ENCODE measurements around the gene NXPE1.

NXPE1 gene

GRCh38 chr11:114556135-114556534, 3.5 kb downstream of the NXPE1 start:
- no peak for DNase-seq (ENCODE audit: extremely low read depth, low read depth)
- no peak for TF ChIP-seq CTCF (IDR thresholded peaks at IDR 0.05; ENCODE audit: low read depth, low read length)

- no peak for TF ChIP-seq CTCF (IDR thresholded peaks at IDR 0.05; ENCODE audit: low read depth, low read length)
- no peak for DNase-seq (ENCODE audit: extremely low read depth, low read depth)
Measured at GRCh38 chr11:114553642-114554041, 6.0 kb downstream of the NXPE1 start.

DNA sequence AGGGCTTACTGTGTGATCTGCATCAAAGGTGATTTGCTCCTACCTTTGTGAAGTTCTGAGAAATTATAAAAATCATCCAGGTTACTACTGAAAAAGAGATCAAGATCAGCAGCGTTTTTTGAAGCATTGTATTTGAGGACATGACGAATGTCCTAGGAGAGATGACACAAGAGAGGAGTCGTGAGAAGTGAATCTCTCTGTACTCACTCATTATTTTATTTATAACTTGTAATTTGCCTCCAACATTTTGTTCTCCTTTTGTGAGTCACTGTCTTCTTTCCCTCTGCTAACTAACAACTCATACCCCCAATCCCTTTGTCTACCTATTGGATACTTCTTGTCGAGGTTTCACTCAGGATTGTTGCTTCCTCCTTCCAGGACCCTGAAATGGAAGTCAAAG, 8.6 kb downstream of the NXPE1 start:
- no peak for DNase-seq (ENCODE audit: extremely low read depth, low read depth)
- no peak for TF ChIP-seq CTCF (IDR thresholded peaks at IDR 0.05; ENCODE audit: low read depth, low read length)

DNA sequence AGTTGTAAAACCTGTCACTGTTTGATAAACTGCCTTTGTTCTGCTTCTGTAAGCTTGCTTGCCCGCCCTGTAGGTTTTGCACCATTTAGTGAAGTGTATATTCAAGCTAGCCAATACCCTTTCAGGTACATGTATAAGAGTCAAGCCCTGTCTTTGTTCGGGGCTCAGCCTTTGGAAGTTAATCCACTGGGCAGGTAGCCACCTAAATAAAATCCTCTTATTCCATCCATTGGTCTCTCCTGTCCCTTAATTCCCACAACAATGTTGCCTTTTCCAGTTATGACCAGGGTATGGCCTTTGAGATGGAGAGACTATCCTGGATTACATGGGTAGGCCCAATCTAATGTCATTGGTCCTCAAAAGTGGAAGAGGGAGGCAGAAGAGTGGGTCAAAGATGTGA, 34.0 kb downstream of the NXPE1 start:
- no peak for TF ChIP-seq CTCF (IDR thresholded peaks at IDR 0.05; ENCODE audit: low read depth, low read length)
- no peak for DNase-seq (ENCODE audit: extremely low read depth, low read depth)

- no peak for DNase-seq (ENCODE audit: extremely low read depth, low read depth)
- no peak for TF ChIP-seq CTCF (IDR thresholded peaks at IDR 0.05; ENCODE audit: low read depth, low read length)
Measured at GRCh38 chr11:114524122-114524521, 35.6 kb downstream of the NXPE1 start.

DNA sequence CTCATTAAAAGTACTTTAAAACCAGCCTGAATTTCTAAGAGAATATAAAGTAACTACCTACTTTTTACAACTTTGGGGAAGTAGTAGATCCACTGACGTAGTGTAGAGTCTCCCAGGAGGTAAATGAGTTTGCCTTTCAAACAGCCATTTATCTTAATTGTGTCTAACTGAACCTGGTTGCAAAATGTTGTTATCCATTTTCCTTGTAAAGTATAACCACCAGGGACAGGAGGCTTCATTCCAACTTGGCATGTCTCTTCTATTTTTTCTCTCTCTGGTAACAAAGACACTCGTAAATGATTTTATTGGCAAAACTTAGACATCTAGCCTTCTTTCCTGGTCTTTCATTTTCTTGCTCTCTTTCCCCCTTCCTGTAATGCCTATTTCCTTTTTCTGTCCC, 36.9 kb downstream of the NXPE1 start:
- DNase-seq (ENCODE audit: extremely low read depth, low read depth): no peak
- TF ChIP-seq CTCF (IDR thresholded peaks at IDR 0.05; ENCODE audit: low read depth, low read length): no peak

GRCh38 chr11:114511538-114511937, 48.1 kb downstream of the NXPE1 start:
- no peak for TF ChIP-seq CTCF (IDR thresholded peaks at IDR 0.05; ENCODE audit: low read depth, low read length)
- DNase-seq (ENCODE audit: extremely low read depth, low read depth): no peak

Measured in AG09319 (cell line).